ENCODE results near the gene BCL11A. TPM values are rescaled to one million over a fixed set of nuclear protein-coding genes. Genes with fewer than 3 reads are reported as not detected.

BCL11A gene
- total RNA-seq, 4 donors from 2014 or later: 0.16 to 2.0 (median 0.41) TPM

DNA sequence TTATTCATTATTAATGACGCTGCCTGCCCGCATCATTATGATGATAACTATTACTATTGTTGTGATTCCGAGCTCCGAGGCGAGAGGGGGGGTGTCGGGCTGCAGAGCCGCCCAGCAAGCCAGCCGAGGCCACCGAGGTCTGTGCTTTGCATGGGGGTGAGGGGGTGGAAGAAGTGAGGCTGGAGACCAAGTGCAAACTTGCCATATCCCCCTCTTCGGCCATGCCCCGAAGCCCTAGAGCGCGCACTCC lies 3.6 kb downstream of the BCL11A start:
- TF ChIP-seq, protein P1, sequence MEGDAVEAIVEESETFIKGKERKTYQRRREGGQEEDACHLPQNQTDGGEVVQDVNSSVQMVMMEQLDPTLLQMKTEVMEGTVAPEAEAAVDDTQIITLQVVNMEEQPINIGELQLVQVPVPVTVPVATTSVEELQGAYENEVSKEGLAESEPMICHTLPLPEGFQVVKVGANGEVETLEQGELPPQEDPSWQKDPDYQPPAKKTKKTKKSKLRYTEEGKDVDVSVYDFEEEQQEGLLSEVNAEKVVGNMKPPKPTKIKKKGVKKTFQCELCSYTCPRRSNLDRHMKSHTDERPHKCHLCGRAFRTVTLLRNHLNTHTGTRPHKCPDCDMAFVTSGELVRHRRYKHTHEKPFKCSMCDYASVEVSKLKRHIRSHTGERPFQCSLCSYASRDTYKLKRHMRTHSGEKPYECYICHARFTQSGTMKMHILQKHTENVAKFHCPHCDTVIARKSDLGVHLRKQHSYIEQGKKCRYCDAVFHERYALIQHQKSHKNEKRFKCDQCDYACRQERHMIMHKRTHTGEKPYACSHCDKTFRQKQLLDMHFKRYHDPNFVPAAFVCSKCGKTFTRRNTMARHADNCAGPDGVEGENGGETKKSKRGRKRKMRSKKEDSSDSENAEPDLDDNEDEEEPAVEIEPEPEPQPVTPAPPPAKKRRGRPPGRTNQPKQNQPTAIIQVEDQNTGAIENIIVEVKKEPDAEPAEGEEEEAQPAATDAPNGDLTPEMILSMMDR (IDR thresholded peaks at IDR 0.05; ENCODE audit: low read depth): no peak

DNA sequence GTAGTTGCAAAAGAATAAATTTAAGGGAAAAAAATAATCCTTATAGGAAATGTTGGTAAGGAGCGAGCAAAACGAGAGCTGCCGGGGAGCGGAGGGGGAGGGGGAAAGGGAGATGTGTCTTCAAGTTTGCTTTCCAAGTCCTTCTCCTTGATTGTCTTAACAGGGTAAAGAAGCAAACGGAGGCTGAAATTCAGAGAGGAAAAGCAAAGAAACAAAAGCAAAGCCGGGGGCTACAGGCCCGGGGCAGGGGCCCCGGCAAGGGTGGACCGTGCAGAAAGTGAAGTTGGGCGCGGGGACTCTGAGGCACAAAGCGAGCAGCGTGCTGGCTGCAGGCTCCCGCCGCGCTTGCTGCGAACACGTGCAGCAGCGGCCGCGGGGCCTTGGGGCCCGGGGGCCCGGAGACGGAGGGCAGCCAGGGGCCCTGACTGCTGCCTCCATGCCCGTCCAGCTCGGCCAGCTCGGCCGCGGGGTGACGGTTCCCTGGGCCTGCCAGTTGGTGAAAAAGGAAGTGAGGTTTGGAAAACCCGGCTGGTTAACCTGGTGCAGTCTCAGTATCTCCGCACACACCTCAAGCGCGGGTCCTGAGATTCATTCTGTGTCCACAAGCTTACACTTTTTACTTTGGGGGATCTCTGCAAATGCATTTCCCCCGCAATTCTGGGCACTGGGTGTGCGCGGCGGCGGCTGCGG lies 4.1 kb downstream of the BCL11A start:
- TF ChIP-seq, protein P1 (IDR thresholded peaks at IDR 0.05; ENCODE audit: low read depth): no peak

DNA sequence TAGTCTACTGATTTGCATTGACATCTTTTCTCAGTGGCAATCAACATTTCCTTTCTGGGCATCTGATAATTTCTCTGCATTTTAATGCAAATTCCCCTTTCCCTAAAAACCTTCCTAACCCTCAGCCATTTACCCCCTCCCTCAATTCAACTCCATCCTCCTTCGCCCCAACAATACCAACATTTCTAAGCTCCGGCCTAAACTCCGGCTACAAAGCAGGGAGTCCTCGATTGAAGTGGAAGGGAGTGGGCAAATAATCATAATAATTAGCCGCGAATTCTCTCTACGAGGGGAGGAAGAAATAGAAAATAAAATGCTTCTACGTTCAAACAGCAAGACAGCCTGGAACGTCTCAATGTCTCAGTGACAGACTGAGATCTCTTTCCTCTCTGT lies 4.6 kb downstream of the BCL11A start:
- TF ChIP-seq, protein P1 (IDR thresholded peaks at IDR 0.05; ENCODE audit: low read depth): no peak

DNA sequence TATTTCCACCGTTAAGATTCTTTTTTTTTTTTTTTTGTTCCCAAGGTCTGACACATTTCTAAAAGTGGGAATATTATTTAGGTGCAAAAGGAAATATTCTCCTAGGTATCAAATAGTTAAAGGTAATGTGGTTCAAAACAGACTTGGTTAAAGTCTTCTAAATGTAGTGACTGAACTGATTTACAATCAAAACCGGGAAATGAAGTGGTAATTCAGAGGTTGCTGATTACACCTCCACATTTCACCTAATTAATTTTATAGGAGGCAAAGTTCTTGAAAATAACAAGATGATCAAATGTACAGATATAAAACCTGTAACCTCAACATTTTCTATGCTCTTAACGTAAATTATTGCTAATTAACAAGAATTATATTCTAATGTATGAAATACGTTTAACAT lies 5.1 kb downstream of the BCL11A start:
- TF ChIP-seq, protein P1 (IDR thresholded peaks at IDR 0.05; ENCODE audit: low read depth): no peak

DNA sequence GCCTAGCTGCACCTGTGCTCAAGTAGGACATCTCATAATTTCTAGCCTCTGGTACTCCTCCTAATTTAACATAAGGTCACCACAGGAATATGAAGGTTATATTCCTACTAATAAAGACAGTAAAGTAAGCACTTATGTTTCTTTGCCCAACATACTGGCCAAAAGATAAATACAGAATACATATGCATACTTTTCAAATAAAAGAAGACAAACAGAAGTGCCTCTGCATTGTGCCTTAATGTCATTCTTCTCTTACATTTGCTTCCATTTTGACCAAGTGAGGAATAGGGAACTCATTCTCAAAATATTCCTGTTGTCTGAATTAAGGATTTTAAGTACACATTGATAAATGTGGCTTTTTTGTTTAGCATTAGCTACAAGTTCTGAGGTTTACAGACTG lies 5.6 kb downstream of the BCL11A start:
- TF ChIP-seq, protein P1 (IDR thresholded peaks at IDR 0.05; ENCODE audit: low read depth): no peak

DNA sequence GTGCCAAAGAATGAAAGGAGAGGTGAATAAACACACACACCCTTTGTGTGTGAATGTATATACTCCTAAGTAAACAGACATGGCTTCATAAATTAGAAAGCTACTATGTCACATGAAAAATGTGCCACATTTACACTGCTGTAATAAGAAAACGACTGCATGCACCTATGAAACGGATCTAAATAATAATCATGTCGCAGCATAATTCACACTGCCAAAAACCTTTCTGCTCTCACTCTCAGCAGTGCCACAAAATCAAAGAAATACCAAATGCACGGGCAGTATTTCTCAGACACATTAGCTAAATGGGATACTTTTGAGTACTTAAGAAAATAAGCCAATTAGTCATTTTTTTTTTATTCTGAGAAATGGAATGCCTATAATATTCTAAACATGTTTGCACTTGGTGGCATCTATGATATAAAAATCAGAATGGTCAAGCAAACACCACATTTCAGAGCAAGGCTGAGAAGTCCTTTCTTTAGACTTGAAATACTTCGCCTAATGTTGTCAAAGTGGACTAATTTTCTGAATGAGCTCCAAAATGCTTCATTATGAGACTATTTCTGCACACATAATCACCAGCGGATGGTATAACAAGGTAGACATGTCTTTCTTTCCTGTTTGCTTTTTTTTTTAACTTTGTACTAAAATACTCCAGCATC lies 6.6 kb downstream of the BCL11A start:
- TF ChIP-seq, protein P1 (IDR thresholded peaks at IDR 0.05; ENCODE audit: low read depth): no peak

DNA sequence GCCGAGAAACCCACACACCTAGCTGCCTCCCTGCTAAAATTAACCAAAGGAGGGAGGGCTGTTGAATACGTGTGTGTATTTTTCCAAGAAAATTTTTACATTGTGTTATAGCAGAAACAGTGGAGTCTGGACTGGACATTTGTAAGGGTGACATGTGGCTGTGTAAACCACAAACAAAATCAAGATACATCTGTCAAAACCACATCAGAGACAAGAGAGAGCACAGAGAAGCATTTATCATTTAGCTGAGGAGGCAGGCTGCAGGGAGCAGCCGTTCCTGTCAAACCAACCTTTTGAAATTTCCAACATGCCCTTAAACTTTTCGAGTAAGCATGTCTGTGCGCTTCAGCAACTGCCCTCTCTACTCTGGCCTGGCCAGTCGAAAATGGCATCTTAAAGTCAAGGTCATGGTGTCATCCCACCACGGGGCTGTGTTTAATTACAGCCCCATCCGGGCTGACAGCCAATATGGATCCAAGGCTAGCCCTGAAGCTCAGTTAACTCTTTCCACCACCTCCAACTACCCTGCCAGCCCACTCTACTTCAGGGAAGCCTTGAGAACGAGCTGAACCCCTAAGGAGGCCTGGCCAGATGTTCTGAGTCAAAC lies 8.4 kb downstream of the BCL11A start:
- TF ChIP-seq, protein P1 (IDR thresholded peaks at IDR 0.05; ENCODE audit: low read depth): no peak
